HepG2 (cell line): ENCODE data around the gene SGK1. TPM values are rescaled to one million over a fixed set of nuclear protein-coding genes. Genes with fewer than 3 reads are reported as not detected.
A peak's percentile ranks its signal among the peaks of the same experiment; 100 is the strongest.

ENCODE experiments used
- ATAC-seq: fragments of 200-7000 bp; cut with Tn5 transposase; 3 replicates; pipeline ENCODE4 v1.9.1; 2020; ENCODE audit warnings: mild to moderate bottlenecking, moderate library complexity
- BruUV-seq: library from RNA; stranded (reverse); fragments of 400-500 nt; replicated peaks from 2 replicates; lab custom pipeline; 2021; lab: Mats Ljungman, UMichigan
- CTCF ChIA-PET: fragments of 300-600 bp; formaldehyde crosslinking; extraction: SDS; loops from one replicate; lab custom pipeline; 2021; ENCODE audit warnings: low total read pairs, inconsistent platforms, low intra/inter-chr PET ratio; lab: Yijun Ruan, JAX
- POLR2A ChIA-PET: fragments of 350-600 bp; sonication (Branson Sonifier 250); formaldehyde crosslinking; loops from one replicate; lab custom pipeline; 2020; ENCODE audit warnings: antibody characterized with exemption, inconsistent platforms; lab: Yijun Ruan, JAX
- DNase-seq: peaks from one replicate; pipeline ENCODE4 v3.0.0-alpha.2; 2015; ENCODE audit warnings: low spot score
- FAIRE-seq: peaks from 3 replicates; lab custom pipeline; 2011; peaks lifted over from hg19 to GRCh38; lab: Jason Lieb, UNC
- H2AFZ ChIP-seq: one replicate; pipeline ENCODE4 v1.6.1; 2011; ENCODE audit warnings: low read length, inconsistent platforms
- H3K27ac ChIP-seq: fragments of 300-600 bp; 3 replicates; pipeline ENCODE4 v1.8.0; 2011; ENCODE audit warnings: mixed run types, mild to moderate bottlenecking, mixed read lengths, low read length, inconsistent platforms; ENCODE audit not compliant: insufficient read depth; ENCODE audit errors: extremely low read length
- H3K27me3 ChIP-seq, 2 experiments: fragments of 200-600 bp in 1 of 2; 2 replicates in 1 of 2; 3 replicates in 1 of 2; pipeline versions ENCODE4 v1.6.0 to v1.8.0; 2011; ENCODE audit warnings: low read length in 2 of 2, mild to moderate bottlenecking in 2 of 2, moderate library complexity in 2 of 2, inconsistent platforms in 1 of 2; ENCODE audit not compliant: insufficient read depth in 2 of 2, control insufficient read depth in 1 of 2
- H3K36me3 ChIP-seq, 2 experiments: fragments of 200-600 bp in 1 of 2; replicated peaks in 1 of 2; 2 replicates in 1 of 2; 3 replicates in 1 of 2; pipeline versions ENCODE4 v1.5.1 to v1.8.0; 2011; ENCODE audit warnings: low read length in 2 of 2, inconsistent platforms in 1 of 2; ENCODE audit not compliant: insufficient read depth in 2 of 2, control insufficient read depth in 1 of 2
- H3K4me1 ChIP-seq: 2 replicates; pipeline ENCODE4 v1.5.1; 2012; ENCODE audit warnings: low read length, inconsistent platforms; ENCODE audit not compliant: insufficient read depth
- H3K4me2 ChIP-seq: 2 replicates; pipeline ENCODE4 v1.6.0; 2011; ENCODE audit warnings: low read depth, low read length, inconsistent platforms
- H3K4me3 ChIP-seq, 3 experiments: fragments of 200-600 bp in 1 of 3; sonication (generic), shearing (Covaris generic) in 1 of 3; replicated peaks in 1 of 3; 2 replicates each; pipeline ENCODE4 v1.5.1; 2011 to 2016; ENCODE audit warnings: low read length in 3 of 3, inconsistent platforms in 2 of 3, low read depth in 2 of 3, mild to moderate bottlenecking in 2 of 3, control low read depth in 1 of 3, mixed read lengths in 1 of 3; ENCODE audit not compliant: insufficient read depth in 1 of 3
- H3K79me2 ChIP-seq: one replicate; pipeline ENCODE4 v1.6.1; 2011; ENCODE audit warnings: low read length, inconsistent platforms; ENCODE audit not compliant: insufficient read depth
- H3K9ac ChIP-seq: 2 replicates; pipeline ENCODE4 v1.6.0; 2011; ENCODE audit warnings: mild to moderate bottlenecking, low read depth, low read length, inconsistent platforms; ENCODE audit not compliant: insufficient read depth
- H3K9me3 ChIP-seq: 2 replicates; pipeline ENCODE4 v1.5.1; 2012; ENCODE audit warnings: mild to moderate bottlenecking, low read length
- H4K20me1 ChIP-seq: 2 replicates; pipeline ENCODE4 v1.6.0; 2011; ENCODE audit warnings: inconsistent platforms, mild to moderate bottlenecking, low read length, moderate library complexity; ENCODE audit not compliant: insufficient read depth
- AHR ChIP-seq: IDR thresholded peaks from 2 replicates; pipeline ENCODE4 v1.6.1; 2018; ENCODE audit warnings: missing genetic modification reagents, missing compliant biosample characterization
- CEBPG ChIP-seq: IDR thresholded peaks from 2 replicates; pipeline ENCODE4 v1.6.1; 2016
- GATAD2A ChIP-seq: IDR thresholded peaks from 2 replicates; pipeline ENCODE4 v1.6.1; 2016
- GFI1 ChIP-seq: sonication (generic); formaldehyde crosslinking; IDR thresholded peaks from 2 replicates; pipeline ENCODE4 v1.5.0; 2020; ENCODE audit warnings: missing genetic modification reagents, mild to moderate bottlenecking, borderline replicate concordance
- HMG20A ChIP-seq: IDR thresholded peaks from 2 replicates; pipeline ENCODE4 v1.6.1; 2016; ENCODE audit warnings: borderline replicate concordance
- JUN ChIP-seq: sonication (generic); formaldehyde crosslinking; IDR thresholded peaks from 2 replicates; pipeline ENCODE4 v1.4.0; 2020; ENCODE audit warnings: mild to moderate bottlenecking, missing genetic modification reagents
- KAT8 ChIP-seq: IDR thresholded peaks from 2 replicates; pipeline ENCODE4 v1.6.1; 2016; ENCODE audit warnings: missing genetic modification reagents, missing compliant biosample characterization
- MAFF ChIP-seq: IDR thresholded peaks from 2 replicates; pipeline ENCODE4 v1.6.1; 2011; ENCODE audit warnings: low read depth, low read length, improper control_type of control experiment
- NFE2L2 ChIP-seq: fragments of 150-350 bp; IDR thresholded peaks from 2 replicates; pipeline ENCODE4 v1.6.1; 2014; ENCODE audit warnings: low read length
- POGZ ChIP-seq: sonication (generic); formaldehyde crosslinking; IDR thresholded peaks from 2 replicates; pipeline ENCODE4 v1.4.0; 2020; ENCODE audit warnings: mild to moderate bottlenecking, missing genetic modification reagents
- POLR2A ChIP-seq, 2 experiments: IDR thresholded peaks; 2 replicates each; pipeline ENCODE4 v1.6.1; 2011; ENCODE audit warnings: low read depth in 2 of 2, low read length in 2 of 2, mild to moderate bottlenecking in 1 of 2, moderate library complexity in 1 of 2; ENCODE audit not compliant: insufficient read depth in 1 of 2
- SMAD3 ChIP-seq: sonication (generic); formaldehyde crosslinking; IDR thresholded peaks from 2 replicates; pipeline ENCODE4 v1.4.0; 2020; ENCODE audit warnings: missing genetic modification reagents
- SP4 ChIP-seq: sonication (generic); formaldehyde crosslinking; IDR thresholded peaks from 2 replicates; pipeline ENCODE4 v1.8.1; 2023; ENCODE audit warnings: mild to moderate bottlenecking, missing genetic modification reagents
- TBP ChIP-seq: sonication (generic); formaldehyde crosslinking; IDR thresholded peaks from 2 replicates; pipeline ENCODE4 v1.5.0; 2020; ENCODE audit warnings: missing genetic modification reagents
- WIZ ChIP-seq: sonication (generic); formaldehyde crosslinking; IDR thresholded peaks from 2 replicates; pipeline ENCODE4 v1.5.1; 2020; ENCODE audit warnings: mild to moderate bottlenecking, missing genetic modification reagents
- ZBTB21 ChIP-seq: sonication (generic); formaldehyde crosslinking; IDR thresholded peaks from 2 replicates; pipeline ENCODE4 v1.4.0; 2020; ENCODE audit warnings: missing genetic modification reagents
- ZNF24 ChIP-seq: fragments of 450-650 bp; IDR thresholded peaks from 2 replicates; pipeline ENCODE4 v1.6.1; 2017; ENCODE audit warnings: antibody characterized with exemption, mild to moderate bottlenecking
- ZNF782 ChIP-seq: sonication (generic); formaldehyde crosslinking; IDR thresholded peaks from 2 replicates; pipeline ENCODE4 v1.4.0; 2020; ENCODE audit warnings: missing genetic modification reagents, mild to moderate bottlenecking, borderline replicate concordance
- ZSCAN21 ChIP-seq: sonication (generic); formaldehyde crosslinking; IDR thresholded peaks from 2 replicates; pipeline ENCODE4 v1.8.0; 2022; ENCODE audit warnings: mild to moderate bottlenecking, missing genetic modification reagents, moderate library complexity, borderline replicate concordance
- WGBS: methylation state at CpG from one replicate; pipeline ENCODE4 v1.1.6; 2017; ENCODE audit warnings: low lambda C conversion rate; 5-methylcytosine and 5-hydroxymethylcytosine counted together
- in situ Hi-C: cut with HindIII; loops from 2 replicates; pipeline ENCODE4 v1.10.0; 2017; ENCODE audit warnings: low pct_unique_long_range_greater_than_20kb; ENCODE audit not compliant: extremely low pct_ligation_motif_present
- intact Hi-C: fragments of 100-400 bp; cut with micrococcal nuclease; formaldehyde crosslinking; loops from one replicate; pipeline ENCODE4 v1.10.0; 2022; ENCODE audit not compliant: unreplicated experiment
- polyA plus RNA-seq, 8 experiments: library from polyadenylated mRNA; depleted of rRNA in 3 of 8; stranded (reverse) in 7 of 8; unstranded in 1 of 8; fragments of >200 nt; fragmentation: Illumina TruSeq in 4 of 8; extraction: Trizol in 4 of 8; gene quantifications; 2 replicates each; pipeline versions ENCODE4 v1.2.1 to v1.2.3, GENCODE V29; 2011 to 2016; ENCODE audit warnings: low read depth in 4 of 8, missing spikeins in 1 of 8, mixed read lengths in 1 of 8; ENCODE audit not compliant: insufficient read depth in 1 of 8
- total RNA-seq, 5 experiments: library from RNA; depleted of rRNA; stranded (reverse); fragments of >200 nt; fragmentation: Illumina TruSeq; extraction: Trizol; gene quantifications; 2 replicates each; pipeline ENCODE4 v1.2.3, GENCODE V29; 2016; ENCODE audit warnings: low read depth in 1 of 5
- TF ChIP-seq, protein P1 (sequence below): sonication (generic); formaldehyde crosslinking; conservative IDR thresholded peaks from 2 replicates; pipeline ENCODE4 v1.8.0; 2022; ENCODE audit warnings: missing genetic modification reagents
- TF ChIP-seq, protein P2 (sequence below): sonication (generic); formaldehyde crosslinking; IDR thresholded peaks from 2 replicates; pipeline ENCODE4 v1.8.0; 2022; ENCODE audit warnings: missing genetic modification reagents, mild to moderate bottlenecking, moderate library complexity, borderline replicate concordance

The SGK1 gene
- total and polyA plus RNA-seq, 2 of the 13 experiments (the other 11 are each of a cell fraction or from before 2014, with no cell fraction given) = 56.1 to 56.2 TPM

DNA sequence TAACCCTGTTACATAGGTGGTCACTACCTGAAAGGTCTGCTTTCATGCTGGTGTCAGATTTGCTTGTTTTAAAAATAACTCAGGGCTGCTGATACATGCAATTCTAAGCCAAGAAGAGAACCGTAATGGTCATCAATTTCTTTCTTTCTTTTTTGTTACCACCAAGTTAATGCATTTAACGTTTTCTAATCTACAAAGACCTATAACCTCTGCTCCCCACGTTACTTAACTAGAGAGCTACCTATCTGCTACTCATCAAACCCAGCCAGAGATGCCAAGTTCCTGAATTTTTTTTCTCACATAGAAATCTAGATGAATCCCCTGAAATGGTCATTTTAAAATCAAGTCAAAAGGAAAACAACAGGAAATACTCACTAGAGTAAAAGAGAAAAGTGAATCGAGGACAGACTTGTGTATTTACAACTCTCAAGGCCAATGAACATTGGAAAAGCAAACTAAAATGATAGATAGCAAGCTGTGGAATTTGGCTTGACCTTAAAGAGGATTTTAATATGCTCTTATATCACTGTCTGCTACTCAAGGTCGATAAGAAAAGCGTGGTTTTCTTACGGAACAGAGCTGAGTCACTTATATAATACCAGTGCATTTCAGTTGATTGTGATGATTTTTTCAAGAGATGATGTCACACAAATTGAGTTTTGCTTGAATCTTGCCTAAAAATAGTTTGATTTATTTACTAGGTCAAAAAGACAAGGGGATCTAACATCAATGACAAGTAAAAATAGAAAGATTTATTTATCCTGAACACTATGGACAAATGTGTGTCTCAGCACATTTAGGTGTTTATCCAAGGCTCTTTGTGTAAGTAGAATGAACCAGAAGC lies 67.9 kb downstream of the SGK1 start:
- TSS peak; percentile 97 for BruUV-seq
- H2AFZ ChIP-seq = peak overlapping the region; percentile 4
- H4K20me1 ChIP-seq = no peaks in the 10 kb centered on the region
- peaks cover 78% of the 10 kb centered on the region for H3K4me1 ChIP-seq
- peak overlapping the region; percentile 81 for H3K27ac ChIP-seq
- peak overlapping the region; percentile 57 for H3K9ac ChIP-seq
- H3K4me2 ChIP-seq = peak overlapping the region; percentile 62
- ChIA-PET CTCF (no interaction called here), POLR2A (interaction anchor here (1.2 to 4.1 kb wide), 3 partner anchors 49 to 73 kb away, joined by 3 to 62 read pairs (median 4); no protein-coding TSS in a partner anchor)
- DNase-seq (peak; percentile 94), FAIRE-seq (peak; percentile 57), ATAC-seq (peak; percentile 84)
- H3K36me3 ChIP-seq = no peaks in the 10 kb centered on the region
- H3K79me2 ChIP-seq = no peaks in the 10 kb centered on the region
- intact Hi-C loops (loop anchor here (1.0 to 2.0 kb wide), 2 partner anchors 52 to 75 kb away; no protein-coding TSS in a partner anchor), in situ Hi-C loops (loop anchor here (5.0 kb wide), 2 partner anchors 48 to 68 kb away; no protein-coding TSS in a partner anchor)
- H3K4me3 ChIP-seq = peak overlapping the region in 2 of 3 experiments; percentile 12 to 31; a peak in 1 of 6 replicates
- 3% methylated on average over 7 of the region's 7 CpGs for whole genome bisulfite sequencing
- no peaks in the 10 kb centered on the region for H3K9me3 ChIP-seq
- no peaks in the 10 kb centered on the region for H3K27me3 ChIP-seq
- TF ChIP-seq WIZ = peak; percentile 67; the same call in 1 of the 2 replicates
- peak; percentile 48; the same call in 1 of the 2 replicates for TF ChIP-seq POGZ (CRISPR knock-in tag)
- no peak for TF ChIP-seq SP4 (CRISPR knock-in tag)
- peak; percentile 63; the same call in 1 of the 2 replicates for TF ChIP-seq SMAD3 (CRISPR knock-in tag)
- peak; percentile 89; the same call in 1 of the 2 replicates for TF ChIP-seq HMG20A (CRISPR knock-in tag)
- TF ChIP-seq ZNF24 = no peak
- no peak for TF ChIP-seq JUN (CRISPR knock-in tag)
- TF ChIP-seq TBP (CRISPR knock-in tag) = no peak
- no peak for TF ChIP-seq ZNF782 (CRISPR knock-in tag)
- peak; percentile 51; the same call in 1 of the 2 replicates for TF ChIP-seq NFE2L2
- peak; percentile 82 for TF ChIP-seq GFI1 (CRISPR knock-in tag)
- TF ChIP-seq MAFF = peak; percentile 64
- TF ChIP-seq, protein P1, sequence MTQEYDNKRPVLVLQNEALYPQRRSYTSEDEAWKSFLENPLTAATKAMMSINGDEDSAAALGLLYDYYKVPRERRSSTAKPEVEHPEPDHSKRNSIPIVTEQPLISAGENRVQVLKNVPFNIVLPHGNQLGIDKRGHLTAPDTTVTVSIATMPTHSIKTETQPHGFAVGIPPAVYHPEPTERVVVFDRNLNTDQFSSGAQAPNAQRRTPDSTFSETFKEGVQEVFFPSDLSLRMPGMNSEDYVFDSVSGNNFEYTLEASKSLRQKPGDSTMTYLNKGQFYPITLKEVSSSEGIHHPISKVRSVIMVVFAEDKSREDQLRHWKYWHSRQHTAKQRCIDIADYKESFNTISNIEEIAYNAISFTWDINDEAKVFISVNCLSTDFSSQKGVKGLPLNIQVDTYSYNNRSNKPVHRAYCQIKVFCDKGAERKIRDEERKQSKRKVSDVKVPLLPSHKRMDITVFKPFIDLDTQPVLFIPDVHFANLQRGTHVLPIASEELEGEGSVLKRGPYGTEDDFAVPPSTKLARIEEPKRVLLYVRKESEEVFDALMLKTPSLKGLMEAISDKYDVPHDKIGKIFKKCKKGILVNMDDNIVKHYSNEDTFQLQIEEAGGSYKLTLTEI (CRISPR knock-in tag) = no peak
- TF ChIP-seq GATAD2A (CRISPR knock-in tag) = peak; percentile 94
- TF ChIP-seq CEBPG (CRISPR knock-in tag) = peak; percentile 33; the same call in 1 of the 2 replicates
- peak; percentile 76 for TF ChIP-seq KAT8 (CRISPR knock-in tag)
- TF ChIP-seq ZSCAN21 (CRISPR knock-in tag) = no peak
- TF ChIP-seq POLR2A (IDR thresholded peaks at IDR 0.05; ENCODE audit: insufficient read depth in 1 of 2, low read depth in 2 of 2, low read length in 2 of 2) = no peak
- TF ChIP-seq ZBTB21 (CRISPR knock-in tag) = peak; percentile 86
- TF ChIP-seq, protein P2, sequence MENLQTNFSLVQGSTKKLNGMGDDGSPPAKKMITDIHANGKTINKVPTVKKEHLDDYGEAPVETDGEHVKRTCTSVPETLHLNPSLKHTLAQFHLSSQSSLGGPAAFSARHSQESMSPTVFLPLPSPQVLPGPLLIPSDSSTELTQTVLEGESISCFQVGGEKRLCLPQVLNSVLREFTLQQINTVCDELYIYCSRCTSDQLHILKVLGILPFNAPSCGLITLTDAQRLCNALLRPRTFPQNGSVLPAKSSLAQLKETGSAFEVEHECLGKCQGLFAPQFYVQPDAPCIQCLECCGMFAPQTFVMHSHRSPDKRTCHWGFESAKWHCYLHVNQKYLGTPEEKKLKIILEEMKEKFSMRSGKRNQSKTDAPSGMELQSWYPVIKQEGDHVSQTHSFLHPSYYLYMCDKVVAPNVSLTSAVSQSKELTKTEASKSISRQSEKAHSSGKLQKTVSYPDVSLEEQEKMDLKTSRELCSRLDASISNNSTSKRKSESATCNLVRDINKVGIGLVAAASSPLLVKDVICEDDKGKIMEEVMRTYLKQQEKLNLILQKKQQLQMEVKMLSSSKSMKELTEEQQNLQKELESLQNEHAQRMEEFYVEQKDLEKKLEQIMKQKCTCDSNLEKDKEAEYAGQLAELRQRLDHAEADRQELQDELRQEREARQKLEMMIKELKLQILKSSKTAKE = peak; percentile 89
- no peak for TF ChIP-seq AHR (CRISPR knock-in tag)
